Kidney epithelial cell (primary cell): Measurements from ENCODE around the gene NOLC1. TPM values are rescaled to one million over a fixed set of nuclear protein-coding genes. Genes with fewer than 3 reads are reported as not detected.

Experiments
- DNase-seq: peaks from one replicate; pipeline ENCODE4 v3.0.0-alpha.2; 2010; ENCODE audit warnings: low read depth
- H3K27me3 ChIP-seq: 2 replicates; pipeline ENCODE4 v1.6.0; 2011; ENCODE audit warnings: low read length; ENCODE audit not compliant: control insufficient read depth, insufficient read depth
- H3K36me3 ChIP-seq: 2 replicates; pipeline ENCODE4 v1.5.1; 2011; ENCODE audit warnings: low read length; ENCODE audit not compliant: control insufficient read depth, insufficient read depth
- H3K4me3 ChIP-seq: 2 replicates; pipeline ENCODE4 v1.5.1; 2011; ENCODE audit warnings: low read depth, mild to moderate bottlenecking, control low read depth, low read length
- total RNA-seq: library from RNA; depleted of rRNA; stranded (reverse); fragments of >200 nt; gene quantifications from 2 replicates; pipeline ENCODE4 v1.2.3, GENCODE V29; 2015
- TF ChIP-seq, protein P1 (sequence below): IDR thresholded peaks from 2 replicates; pipeline ENCODE4 v1.5.1; 2011; ENCODE audit warnings: mild to moderate bottlenecking, moderate library complexity, low read length, control low read depth, inconsistent platforms; ENCODE audit not compliant: insufficient read depth, poor library complexity, severe bottlenecking

The NOLC1 gene
- 92.3 and 97.1 TPM in 2 replicates for total RNA-seq

GRCh38 chr10:102151774-102152544, at the start of gene NOLC1:
TSS of gene NOLC1 (plus strand) at chr10:102152389. CDS start at chr10:102152411, 22 bp downstream.
- peaks cover 4% of the 10 kb centered on the region for H3K36me3 ChIP-seq
- H3K4me3 ChIP-seq: peak within 1 kb of the TSS; percentile 100
- no peaks in the 10 kb centered on the region for H3K27me3 ChIP-seq
- DNase-seq: peak; percentile 90
- TF ChIP-seq, protein P1, sequence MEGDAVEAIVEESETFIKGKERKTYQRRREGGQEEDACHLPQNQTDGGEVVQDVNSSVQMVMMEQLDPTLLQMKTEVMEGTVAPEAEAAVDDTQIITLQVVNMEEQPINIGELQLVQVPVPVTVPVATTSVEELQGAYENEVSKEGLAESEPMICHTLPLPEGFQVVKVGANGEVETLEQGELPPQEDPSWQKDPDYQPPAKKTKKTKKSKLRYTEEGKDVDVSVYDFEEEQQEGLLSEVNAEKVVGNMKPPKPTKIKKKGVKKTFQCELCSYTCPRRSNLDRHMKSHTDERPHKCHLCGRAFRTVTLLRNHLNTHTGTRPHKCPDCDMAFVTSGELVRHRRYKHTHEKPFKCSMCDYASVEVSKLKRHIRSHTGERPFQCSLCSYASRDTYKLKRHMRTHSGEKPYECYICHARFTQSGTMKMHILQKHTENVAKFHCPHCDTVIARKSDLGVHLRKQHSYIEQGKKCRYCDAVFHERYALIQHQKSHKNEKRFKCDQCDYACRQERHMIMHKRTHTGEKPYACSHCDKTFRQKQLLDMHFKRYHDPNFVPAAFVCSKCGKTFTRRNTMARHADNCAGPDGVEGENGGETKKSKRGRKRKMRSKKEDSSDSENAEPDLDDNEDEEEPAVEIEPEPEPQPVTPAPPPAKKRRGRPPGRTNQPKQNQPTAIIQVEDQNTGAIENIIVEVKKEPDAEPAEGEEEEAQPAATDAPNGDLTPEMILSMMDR: no peak

- Histone ChIP-seq H3K4me3 (no peak overlapping the region), H3K36me3 (no peaks in the 10 kb centered on the region), H3K27me3 (no peaks in the 10 kb centered on the region)
- DNase-seq: no peak
- TF ChIP-seq, protein P1: no peak
Measured at GRCh38 chr10:102102421-102102820, 49.8 kb upstream of the NOLC1 start.

- TF ChIP-seq, protein P1: no peak
- DNase-seq: no peak
- no peaks in the 10 kb centered on the region for H3K27me3 ChIP-seq
- H3K4me3 ChIP-seq: no peak overlapping the region
- peaks cover 2% of the 10 kb centered on the region for H3K36me3 ChIP-seq
Measured at GRCh38 chr10:102106998-102107397, 45.2 kb upstream of the NOLC1 start.

GRCh38 chr10:102109166-102110116, 42.7 kb upstream of the NOLC1 start:
- H3K27me3 ChIP-seq: no peaks in the 10 kb centered on the region
- no peak for DNase-seq
- H3K36me3 ChIP-seq: peaks cover 2% of the 10 kb centered on the region
- TF ChIP-seq, protein P1: no peak
- no peak overlapping the region for H3K4me3 ChIP-seq

- Histone ChIP-seq H3K36me3 (peaks cover 2% of the 10 kb centered on the region), H3K4me3 (no peak overlapping the region), H3K27me3 (no peaks in the 10 kb centered on the region)
- TF ChIP-seq, protein P1: no peak
- DNase-seq: no peak
Measured at GRCh38 chr10:102111276-102111675, 40.9 kb upstream of the NOLC1 start.
